GM23338 (cell line): ENCODE data around the gene NEFH. TPM values are rescaled to one million over a fixed set of nuclear protein-coding genes. Genes with fewer than 3 reads are reported as not detected.

ENCODE experiments used
- ATAC-seq: fragments of 200-7000 bp; cut with Tn5 transposase; 3 replicates; pipeline ENCODE4 v1.9.1; 2020
- DNase-seq: peaks from one replicate; pipeline ENCODE4 v3.0.0-alpha.2; 2015; ENCODE audit warnings: low spot score
- H2AFZ ChIP-seq: fragments of 200-600 bp; sonication (generic); 2 replicates; pipeline ENCODE4 v1.8.0; 2016; ENCODE audit warnings: antibody characterized with exemption, mild to moderate bottlenecking, moderate library complexity
- H3F3A ChIP-seq: fragments of 200-600 bp; sonication (generic); replicated peaks from 2 replicates; pipeline ENCODE4 v1.8.0; 2017; ENCODE audit warnings: antibody characterized with exemption, mixed run types, low read depth
- H3K27ac ChIP-seq: fragments of 200-600 bp; sonication (generic); 2 replicates; pipeline ENCODE4 v1.6.1; 2016; ENCODE audit warnings: low read depth
- H3K27me3 ChIP-seq: fragments of 200-600 bp; sonication (generic); 2 replicates; pipeline ENCODE4 v1.8.0; 2016; ENCODE audit warnings: mild to moderate bottlenecking, mixed run types, moderate library complexity; ENCODE audit not compliant: insufficient read depth
- H3K36me3 ChIP-seq: fragments of 200-600 bp; sonication (generic); 2 replicates; pipeline ENCODE4 v1.8.0; 2016; ENCODE audit warnings: mild to moderate bottlenecking; ENCODE audit not compliant: insufficient read depth
- H3K4me1 ChIP-seq: fragments of 200-600 bp; sonication (generic); 2 replicates; pipeline ENCODE4 v1.8.0; 2016; ENCODE audit warnings: mild to moderate bottlenecking, moderate library complexity; ENCODE audit not compliant: insufficient read depth
- H3K4me2 ChIP-seq: fragments of 200-600 bp; sonication (generic); 2 replicates; pipeline ENCODE4 v1.7.1; 2017; ENCODE audit warnings: mixed run types
- H3K4me3 ChIP-seq: fragments of 200-600 bp; sonication (generic); 2 replicates; pipeline ENCODE4 v1.6.1; 2016; ENCODE audit warnings: mixed run types
- H3K79me2 ChIP-seq: fragments of 200-600 bp; sonication (generic); replicated peaks from 2 replicates; pipeline ENCODE4 v1.8.0; 2017; ENCODE audit warnings: mild to moderate bottlenecking; ENCODE audit not compliant: insufficient read depth
- H3K9me2 ChIP-seq: fragments of 200-600 bp; sonication (generic); 2 replicates; pipeline ENCODE4 v1.8.0; 2017; ENCODE audit not compliant: insufficient read depth
- H4K20me1 ChIP-seq: fragments of 200-600 bp; sonication (generic); replicated peaks from 2 replicates; pipeline ENCODE4 v1.8.0; 2017; ENCODE audit warnings: mild to moderate bottlenecking; ENCODE audit not compliant: insufficient read depth
- H3K27ac Mint-ChIP-seq: 2 replicates; pipeline ENCODE4 v1.8.0; 2020; ENCODE audit warnings: inconsistent platforms, mild to moderate bottlenecking, moderate library complexity, mixed read lengths
- H3K27me3 Mint-ChIP-seq: 3 replicates; pipeline ENCODE4 v1.8.0; 2022; ENCODE audit warnings: low read depth, mild to moderate bottlenecking, moderate library complexity, mixed read lengths, inconsistent platforms; ENCODE audit not compliant: insufficient read depth, poor library complexity
- H3K36me3 Mint-ChIP-seq: 3 replicates; pipeline ENCODE4 v1.8.0; 2021; ENCODE audit warnings: low read depth, mild to moderate bottlenecking, inconsistent platforms, moderate library complexity, mixed read lengths
- H3K4me1 Mint-ChIP-seq: 3 replicates; pipeline ENCODE4 v1.8.0; 2020; ENCODE audit warnings: mild to moderate bottlenecking, inconsistent platforms, mixed read lengths
- H3K4me3 Mint-ChIP-seq: 3 replicates; pipeline ENCODE4 v1.8.0; 2021; ENCODE audit warnings: moderate library complexity, mild to moderate bottlenecking, inconsistent platforms, mixed read lengths
- H3K9me3 Mint-ChIP-seq: 3 replicates; pipeline ENCODE4 v1.8.0; 2020; ENCODE audit warnings: moderate library complexity, mild to moderate bottlenecking, inconsistent platforms, mixed read lengths
- CREB1 ChIP-seq: fragments of 250-450 bp; sonication (Bioruptor Pico); IDR thresholded peaks from 2 replicates; pipeline ENCODE4 v1.5.0; 2020; ENCODE audit warnings: low read depth, mild to moderate bottlenecking, moderate library complexity
- EZH2 ChIP-seq: fragments of 200-600 bp; sonication (generic); IDR thresholded peaks from one replicate; pipeline ENCODE4 v1.8.0; 2017; ENCODE audit warnings: antibody characterized with exemption, mild to moderate bottlenecking, low read depth; ENCODE audit not compliant: unreplicated experiment
- EZH2phosphoT487 ChIP-seq: fragments of 200-600 bp; sonication (generic); IDR thresholded peaks from one replicate; pipeline ENCODE4 v1.8.1; 2018; ENCODE audit warnings: antibody characterized with exemption; ENCODE audit not compliant: unreplicated experiment
- JUNB ChIP-seq: IDR thresholded peaks from one replicate; pipeline ENCODE4 v1.6.1; 2016; ENCODE audit warnings: antibody characterized with exemption; ENCODE audit not compliant: unreplicated experiment
- NANOG ChIP-seq: IDR thresholded peaks from 2 replicates; pipeline ENCODE4 v1.6.1; 2016; ENCODE audit warnings: antibody characterized with exemption, borderline replicate concordance
- POLR2AphosphoS5 ChIP-seq: IDR thresholded peaks from 2 replicates; pipeline ENCODE4 v1.6.1; 2016; ENCODE audit warnings: antibody characterized with exemption, low read depth
- REST ChIP-seq: IDR thresholded peaks from one replicate; pipeline ENCODE4 v1.6.1; 2018; ENCODE audit warnings: antibody characterized with exemption; ENCODE audit not compliant: unreplicated experiment
- STAT1 ChIP-seq: IDR thresholded peaks from one replicate; pipeline ENCODE4 v1.6.1; 2016; ENCODE audit warnings: antibody characterized with exemption; ENCODE audit not compliant: unreplicated experiment
- ZNF114 ChIP-seq: fragments of 250-450 bp; sonication (Bioruptor Pico); IDR thresholded peaks from 2 replicates; pipeline ENCODE4 v1.5.0; 2020; ENCODE audit warnings: mild to moderate bottlenecking, moderate library complexity
- ZNF331 ChIP-seq: fragments of 250-450 bp; sonication (Bioruptor Pico); IDR thresholded peaks from 2 replicates; pipeline ENCODE4 v1.5.0; 2020; ENCODE audit warnings: low read depth, mild to moderate bottlenecking, moderate library complexity
- polyA plus RNA-seq: library from polyadenylated mRNA; unstranded; fragments of >200 nt; fragmentation: Nextera tagmentation; extraction: Ambion mirVana; gene quantifications from 2 replicates; pipeline ENCODE4 v1.2.1, GENCODE V29; 2016
- total RNA-seq: library from RNA; depleted of rRNA; stranded (reverse); fragments of >200 nt; shearing (Covaris generic); gene quantifications from 2 replicates; pipeline ENCODE4 v1.2.3, GENCODE V29; 2014
- TF ChIP-seq, protein P1 (sequence below): IDR thresholded peaks from 2 replicates; pipeline ENCODE4 v1.6.1; 2016; ENCODE audit warnings: antibody characterized with exemption
- TF ChIP-seq, protein P2 (sequence below): fragments of 250-450 bp; sonication (Bioruptor Pico); IDR thresholded peaks from 2 replicates; pipeline ENCODE4 v1.5.0; 2020; ENCODE audit warnings: mild to moderate bottlenecking, moderate library complexity
- TF ChIP-seq, protein P3 (sequence below), 2 experiments: fragments of 200-600 bp in 1 of 2; sonication (generic) in 1 of 2; conservative IDR thresholded peaks; 2 replicates each; pipeline versions ENCODE4 v1.5.1 to v1.6.1; 2016 to 2017; ENCODE audit warnings: antibody characterized with exemption in 2 of 2, low read depth in 2 of 2, mild to moderate bottlenecking in 2 of 2, moderate library complexity in 1 of 2

NEFH gene
- total and polyA plus RNA-seq, 2 experiments from 2014 or later, result 2.4 to 6.3 TPM

DNA sequence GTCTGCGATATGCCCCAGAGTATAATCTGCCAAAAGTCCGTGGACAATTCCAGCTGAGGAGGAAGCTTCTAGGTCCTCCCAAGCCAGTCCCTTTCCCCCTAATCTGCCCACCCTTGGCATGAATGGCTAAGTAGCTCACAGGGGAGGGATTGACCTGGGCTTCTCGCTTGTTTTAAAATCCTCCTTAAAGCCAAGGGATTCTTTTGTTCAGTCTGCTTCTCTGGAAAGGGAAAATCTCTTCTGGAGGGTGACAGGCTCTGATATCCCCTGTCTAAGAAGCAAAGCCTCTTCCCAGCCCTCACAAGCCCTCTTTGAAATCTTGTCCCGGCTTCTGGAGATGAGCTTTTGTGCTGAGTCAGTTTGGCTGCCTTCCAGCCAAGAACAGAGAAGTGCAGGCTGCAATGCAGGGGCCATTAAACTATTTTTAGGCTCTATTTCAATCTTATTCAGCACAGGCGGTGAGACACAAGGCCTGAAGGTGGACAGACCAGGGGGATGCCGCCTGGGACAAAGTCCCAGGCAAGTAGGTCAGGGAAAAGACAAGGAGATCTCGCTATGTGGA is 23.9 kb downstream of the NEFH start:
- H3K4me1 Mint-ChIP-seq, result no peaks in the 10 kb centered on the region
- no peaks in the 10 kb centered on the region for H3K27me3 Mint-ChIP-seq
- TF ChIP-seq, protein P1, sequence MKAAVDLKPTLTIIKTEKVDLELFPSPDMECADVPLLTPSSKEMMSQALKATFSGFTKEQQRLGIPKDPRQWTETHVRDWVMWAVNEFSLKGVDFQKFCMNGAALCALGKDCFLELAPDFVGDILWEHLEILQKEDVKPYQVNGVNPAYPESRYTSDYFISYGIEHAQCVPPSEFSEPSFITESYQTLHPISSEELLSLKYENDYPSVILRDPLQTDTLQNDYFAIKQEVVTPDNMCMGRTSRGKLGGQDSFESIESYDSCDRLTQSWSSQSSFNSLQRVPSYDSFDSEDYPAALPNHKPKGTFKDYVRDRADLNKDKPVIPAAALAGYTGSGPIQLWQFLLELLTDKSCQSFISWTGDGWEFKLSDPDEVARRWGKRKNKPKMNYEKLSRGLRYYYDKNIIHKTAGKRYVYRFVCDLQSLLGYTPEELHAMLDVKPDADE, result no peak
- no peak for TF ChIP-seq ZNF331 (CRISPR knock-in tag)
- TF ChIP-seq EZH2, result no peak
- no peak for TF ChIP-seq POLR2AphosphoS5
- TF ChIP-seq ZNF114 (CRISPR knock-in tag), result no peak
- TF ChIP-seq STAT1, result no peak
- TF ChIP-seq, protein P2, sequence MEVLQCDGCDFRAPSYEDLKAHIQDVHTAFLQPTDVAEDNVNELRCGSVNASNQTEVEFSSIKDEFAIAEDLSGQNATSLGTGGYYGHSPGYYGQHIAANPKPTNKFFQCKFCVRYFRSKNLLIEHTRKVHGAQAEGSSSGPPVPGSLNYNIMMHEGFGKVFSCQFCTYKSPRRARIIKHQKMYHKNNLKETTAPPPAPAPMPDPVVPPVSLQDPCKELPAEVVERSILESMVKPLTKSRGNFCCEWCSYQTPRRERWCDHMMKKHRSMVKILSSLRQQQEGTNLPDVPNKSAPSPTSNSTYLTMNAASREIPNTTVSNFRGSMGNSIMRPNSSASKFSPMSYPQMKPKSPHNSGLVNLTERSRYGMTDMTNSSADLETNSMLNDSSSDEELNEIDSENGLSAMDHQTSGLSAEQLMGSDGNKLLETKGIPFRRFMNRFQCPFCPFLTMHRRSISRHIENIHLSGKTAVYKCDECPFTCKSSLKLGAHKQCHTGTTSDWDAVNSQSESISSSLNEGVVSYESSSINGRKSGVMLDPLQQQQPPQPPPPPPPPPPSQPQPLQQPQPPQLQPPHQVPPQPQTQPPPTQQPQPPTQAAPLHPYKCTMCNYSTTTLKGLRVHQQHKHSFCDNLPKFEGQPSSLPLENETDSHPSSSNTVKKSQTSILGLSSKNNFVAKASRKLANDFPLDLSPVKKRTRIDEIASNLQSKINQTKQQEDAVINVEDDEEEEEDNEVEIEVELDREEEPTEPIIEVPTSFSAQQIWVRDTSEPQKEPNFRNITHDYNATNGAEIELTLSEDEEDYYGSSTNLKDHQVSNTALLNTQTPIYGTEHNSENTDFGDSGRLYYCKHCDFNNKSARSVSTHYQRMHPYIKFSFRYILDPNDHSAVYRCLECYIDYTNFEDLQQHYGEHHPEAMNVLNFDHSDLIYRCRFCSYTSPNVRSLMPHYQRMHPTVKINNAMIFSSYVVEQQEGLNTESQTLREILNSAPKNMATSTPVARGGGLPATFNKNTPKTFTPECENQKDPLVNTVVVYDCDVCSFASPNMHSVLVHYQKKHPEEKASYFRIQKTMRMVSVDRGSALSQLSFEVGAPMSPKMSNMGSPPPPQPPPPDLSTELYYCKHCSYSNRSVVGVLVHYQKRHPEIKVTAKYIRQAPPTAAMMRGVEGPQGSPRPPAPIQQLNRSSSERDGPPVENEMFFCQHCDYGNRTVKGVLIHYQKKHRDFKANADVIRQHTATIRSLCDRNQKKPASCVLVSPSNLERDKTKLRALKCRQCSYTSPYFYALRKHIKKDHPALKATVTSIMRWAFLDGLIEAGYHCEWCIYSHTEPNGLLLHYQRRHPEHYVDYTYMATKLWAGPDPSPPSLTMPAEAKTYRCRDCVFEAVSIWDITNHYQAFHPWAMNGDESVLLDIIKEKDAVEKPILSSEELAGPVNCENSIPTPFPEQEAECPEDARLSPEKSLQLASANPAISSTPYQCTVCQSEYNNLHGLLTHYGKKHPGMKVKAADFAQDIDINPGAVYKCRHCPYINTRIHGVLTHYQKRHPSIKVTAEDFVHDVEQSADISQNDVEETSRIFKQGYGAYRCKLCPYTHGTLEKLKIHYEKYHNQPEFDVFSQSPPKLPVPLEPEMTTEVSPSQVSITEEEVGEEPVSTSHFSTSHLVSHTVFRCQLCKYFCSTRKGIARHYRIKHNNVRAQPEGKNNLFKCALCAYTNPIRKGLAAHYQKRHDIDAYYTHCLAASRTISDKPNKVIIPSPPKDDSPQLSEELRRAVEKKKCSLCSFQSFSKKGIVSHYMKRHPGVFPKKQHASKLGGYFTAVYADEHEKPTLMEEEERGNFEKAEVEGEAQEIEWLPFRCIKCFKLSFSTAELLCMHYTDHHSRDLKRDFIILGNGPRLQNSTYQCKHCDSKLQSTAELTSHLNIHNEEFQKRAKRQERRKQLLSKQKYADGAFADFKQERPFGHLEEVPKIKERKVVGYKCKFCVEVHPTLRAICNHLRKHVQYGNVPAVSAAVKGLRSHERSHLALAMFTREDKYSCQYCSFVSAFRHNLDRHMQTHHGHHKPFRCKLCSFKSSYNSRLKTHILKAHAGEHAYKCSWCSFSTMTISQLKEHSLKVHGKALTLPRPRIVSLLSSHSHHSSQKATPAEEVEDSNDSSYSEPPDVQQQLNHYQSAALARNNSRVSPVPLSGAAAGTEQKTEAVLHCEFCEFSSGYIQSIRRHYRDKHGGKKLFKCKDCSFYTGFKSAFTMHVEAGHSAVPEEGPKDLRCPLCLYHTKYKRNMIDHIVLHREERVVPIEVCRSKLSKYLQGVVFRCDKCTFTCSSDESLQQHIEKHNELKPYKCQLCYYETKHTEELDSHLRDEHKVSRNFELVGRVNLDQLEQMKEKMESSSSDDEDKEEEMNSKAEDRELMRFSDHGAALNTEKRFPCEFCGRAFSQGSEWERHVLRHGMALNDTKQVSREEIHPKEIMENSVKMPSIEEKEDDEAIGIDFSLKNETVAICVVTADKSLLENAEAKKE, result no peak
- TF ChIP-seq NANOG, result no peak
- TF ChIP-seq CREB1 (CRISPR knock-in tag), result no peak
- no peak for TF ChIP-seq EZH2phosphoT487
- TF ChIP-seq, protein P3, sequence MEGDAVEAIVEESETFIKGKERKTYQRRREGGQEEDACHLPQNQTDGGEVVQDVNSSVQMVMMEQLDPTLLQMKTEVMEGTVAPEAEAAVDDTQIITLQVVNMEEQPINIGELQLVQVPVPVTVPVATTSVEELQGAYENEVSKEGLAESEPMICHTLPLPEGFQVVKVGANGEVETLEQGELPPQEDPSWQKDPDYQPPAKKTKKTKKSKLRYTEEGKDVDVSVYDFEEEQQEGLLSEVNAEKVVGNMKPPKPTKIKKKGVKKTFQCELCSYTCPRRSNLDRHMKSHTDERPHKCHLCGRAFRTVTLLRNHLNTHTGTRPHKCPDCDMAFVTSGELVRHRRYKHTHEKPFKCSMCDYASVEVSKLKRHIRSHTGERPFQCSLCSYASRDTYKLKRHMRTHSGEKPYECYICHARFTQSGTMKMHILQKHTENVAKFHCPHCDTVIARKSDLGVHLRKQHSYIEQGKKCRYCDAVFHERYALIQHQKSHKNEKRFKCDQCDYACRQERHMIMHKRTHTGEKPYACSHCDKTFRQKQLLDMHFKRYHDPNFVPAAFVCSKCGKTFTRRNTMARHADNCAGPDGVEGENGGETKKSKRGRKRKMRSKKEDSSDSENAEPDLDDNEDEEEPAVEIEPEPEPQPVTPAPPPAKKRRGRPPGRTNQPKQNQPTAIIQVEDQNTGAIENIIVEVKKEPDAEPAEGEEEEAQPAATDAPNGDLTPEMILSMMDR (conservative IDR thresholded peaks at IDR 0.05; ENCODE audit: low read depth in 2 of 2), result no peak
- no peak for TF ChIP-seq JUNB
- TF ChIP-seq REST, result no peak
- H3K36me3 Mint-ChIP-seq, result peaks cover 34% of the 10 kb centered on the region
- DNase-seq, result no peak
- H2AFZ ChIP-seq, result no peak overlapping the region
- H3F3A ChIP-seq, result no peaks in the 10 kb centered on the region
- no peak overlapping the region for H3K4me3 ChIP-seq
- H3K79me2 ChIP-seq, result no peaks in the 10 kb centered on the region
- ATAC-seq, result no peak
- peaks cover 3% of the 10 kb centered on the region for H3K36me3 ChIP-seq
- H4K20me1 ChIP-seq, result no peaks in the 10 kb centered on the region; the same call in 1 of the 2 replicates
- no peak overlapping the region for H3K27ac ChIP-seq
- no peaks in the 10 kb centered on the region for H3K9me3 Mint-ChIP-seq
- H3K4me3 Mint-ChIP-seq, result no peak overlapping the region
- no peaks in the 10 kb centered on the region for H3K9me2 ChIP-seq
- H3K27me3 ChIP-seq, result no peaks in the 10 kb centered on the region
- peak overlapping the region; percentile 84 for H3K27ac Mint-ChIP-seq
- H3K4me1 ChIP-seq, result no peaks in the 10 kb centered on the region
- no peak overlapping the region for H3K4me2 ChIP-seq
